GM12878 (cell line): ENCODE measurements around the gene FBXO42. TPM values are rescaled to one million over a fixed set of nuclear protein-coding genes. Genes with fewer than 3 reads are reported as not detected.
A peak's percentile ranks its signal among the peaks of the same experiment; 100 is the strongest.

ENCODE experiments used
- ATF3 ChIP-seq: IDR thresholded peaks from 2 replicates; pipeline ENCODE4 v1.6.1; 2011; ENCODE audit warnings: low read depth, mild to moderate bottlenecking, low read length, moderate library complexity, borderline replicate concordance; ENCODE audit errors: extremely low read depth
- CBFB ChIP-seq: IDR thresholded peaks from 2 replicates; pipeline ENCODE4 v1.6.1; 2016; ENCODE audit warnings: antibody characterized with exemption, low read depth
- CHD1 ChIP-seq: IDR thresholded peaks from 2 replicates; pipeline ENCODE4 v1.6.1; 2012; ENCODE audit warnings: low read depth, low read length, improper control_type of control experiment
- EZH2 ChIP-seq: IDR thresholded peaks from 2 replicates; pipeline ENCODE4 v1.6.1; 2012; ENCODE audit warnings: low read depth, mild to moderate bottlenecking, control low read depth, inconsistent platforms, low read length, borderline replicate concordance; ENCODE audit not compliant: control insufficient read depth
- FOXK2 ChIP-seq: fragments of 450-650 bp; IDR thresholded peaks from 2 replicates; pipeline ENCODE4 v1.6.1; 2017; ENCODE audit warnings: mild to moderate bottlenecking, moderate library complexity
- GABPA ChIP-seq: IDR thresholded peaks from 2 replicates; pipeline ENCODE4 v1.6.1; 2014; ENCODE audit warnings: antibody characterized with exemption, low read depth, mild to moderate bottlenecking, inconsistent platforms
- IKZF1 ChIP-seq: fragments of 450-650 bp; conservative IDR thresholded peaks from 2 replicates; pipeline ENCODE4 v1.6.1; 2017; ENCODE audit warnings: antibody characterized with exemption, mild to moderate bottlenecking
- IRF4 ChIP-seq: IDR thresholded peaks from 2 replicates; pipeline ENCODE4 v1.6.1; 2011; ENCODE audit warnings: low read depth, low read length
- KDM1A ChIP-seq: fragments of 200-600 bp; sonication (generic); IDR thresholded peaks from 2 replicates; pipeline ENCODE4 v1.6.1; 2016; ENCODE audit warnings: borderline replicate concordance
- MYC ChIP-seq: IDR thresholded peaks from 2 replicates; pipeline ENCODE4 v1.6.1; 2011; ENCODE audit warnings: mild to moderate bottlenecking, low read length, moderate library complexity, inconsistent platforms; ENCODE audit not compliant: insufficient read depth, insufficient replicate concordance, insufficient read length, severe bottlenecking
- NFXL1 ChIP-seq: fragments of 450-650 bp; IDR thresholded peaks from 2 replicates; pipeline ENCODE4 v1.6.1; 2017; ENCODE audit warnings: antibody characterized with exemption, mild to moderate bottlenecking, borderline replicate concordance
- NR2C1 ChIP-seq: fragments of 450-650 bp; IDR thresholded peaks from 2 replicates; pipeline ENCODE4 v1.6.1; 2017; ENCODE audit warnings: antibody characterized with exemption, mild to moderate bottlenecking, moderate library complexity
- RB1 ChIP-seq: fragments of 450-650 bp; formaldehyde crosslinking; IDR thresholded peaks from 2 replicates; pipeline ENCODE4 v1.6.1; 2017; ENCODE audit warnings: mild to moderate bottlenecking, borderline replicate concordance
- RCOR1 ChIP-seq: conservative IDR thresholded peaks from 2 replicates; pipeline ENCODE4 v1.6.1; 2012; ENCODE audit warnings: low read depth, low read length, improper control_type of control experiment
- SIX5 ChIP-seq: IDR thresholded peaks from 2 replicates; pipeline ENCODE4 v1.6.1; 2011; ENCODE audit warnings: mild to moderate bottlenecking, low read depth, low read length, moderate library complexity; ENCODE audit not compliant: severe bottlenecking
- SMC3 ChIP-seq: IDR thresholded peaks from 2 replicates; pipeline ENCODE4 v1.6.1; 2011; ENCODE audit warnings: low read length, improper control_type of control experiment, borderline replicate concordance
- SREBF2 ChIP-seq: IDR thresholded peaks from 2 replicates; pipeline ENCODE4 v1.6.1; 2012; ENCODE audit warnings: mild to moderate bottlenecking, low read length
- YBX1 ChIP-seq: fragments of 450-650 bp; IDR thresholded peaks from 2 replicates; pipeline ENCODE4 v1.6.1; 2016; ENCODE audit warnings: antibody characterized with exemption
- ZNF24 ChIP-seq: fragments of 450-650 bp; IDR thresholded peaks from 2 replicates; pipeline ENCODE4 v1.6.1; 2017; ENCODE audit warnings: antibody characterized with exemption, mild to moderate bottlenecking
- ZNF622 ChIP-seq: fragments of 450-650 bp; IDR thresholded peaks from 2 replicates; pipeline ENCODE4 v1.6.1; 2017; ENCODE audit warnings: mild to moderate bottlenecking, inconsistent platforms
- polyA plus RNA-seq, 11 experiments: library from polyadenylated mRNA; depleted of rRNA in 4 of 11; unstranded in 6 of 11; stranded (reverse) in 5 of 11; fragments of >200 nt; fragmentation: Nextera tagmentation in 4 of 11; fragmentation: Illumina TruSeq in 1 of 11; extraction: Ambion mirVana in 4 of 11; extraction: Trizol in 1 of 11; gene quantifications; 1 replicate in 1 of 11; 2 replicates in 10 of 11; pipeline versions ENCODE4 v1.2.1 to v1.2.3, GENCODE V29; 2011 to 2016; ENCODE audit warnings: inconsistent platforms in 2 of 11, missing spikeins in 2 of 11, low read depth in 1 of 11
- total RNA-seq, 4 experiments: library from RNA; depleted of rRNA in 3 of 4; stranded (reverse); fragments of >200 nt in 3 of 4; fragmentation: Illumina TruSeq in 1 of 4; extraction: Trizol in 1 of 4; gene quantifications; 2 replicates each; pipeline versions ENCODE4 v1.2.1 to v1.2.3, GENCODE V29; 2013 to 2021
- TF ChIP-seq, protein P1 (sequence below): fragments of 450-650 bp; IDR thresholded peaks from 2 replicates; pipeline ENCODE4 v1.6.1; 2017; ENCODE audit warnings: low read depth, mild to moderate bottlenecking, moderate library complexity
- TF ChIP-seq, protein P2 (sequence below): IDR thresholded peaks from 2 replicates; pipeline ENCODE4 v1.6.1; 2011; ENCODE audit warnings: mild to moderate bottlenecking, low read depth, low read length, moderate library complexity; ENCODE audit not compliant: insufficient replicate concordance
- TF ChIP-seq, protein P3 (sequence below): IDR thresholded peaks from 2 replicates; pipeline ENCODE4 v1.6.1; 2012; ENCODE audit warnings: low read length, inconsistent platforms
- TF ChIP-seq, protein P4 (sequence below): fragments of 450-650 bp; IDR thresholded peaks from 2 replicates; pipeline ENCODE4 v1.6.1; 2016; ENCODE audit warnings: mild to moderate bottlenecking, moderate library complexity, borderline replicate concordance

The FBXO42 gene
- total and polyA plus RNA-seq, 10 of the 15 experiments (the other 5 are each of a cell fraction or from before 2014, with no cell fraction given): 6.1 to 23.8 (median 15.2) TPM

DNA sequence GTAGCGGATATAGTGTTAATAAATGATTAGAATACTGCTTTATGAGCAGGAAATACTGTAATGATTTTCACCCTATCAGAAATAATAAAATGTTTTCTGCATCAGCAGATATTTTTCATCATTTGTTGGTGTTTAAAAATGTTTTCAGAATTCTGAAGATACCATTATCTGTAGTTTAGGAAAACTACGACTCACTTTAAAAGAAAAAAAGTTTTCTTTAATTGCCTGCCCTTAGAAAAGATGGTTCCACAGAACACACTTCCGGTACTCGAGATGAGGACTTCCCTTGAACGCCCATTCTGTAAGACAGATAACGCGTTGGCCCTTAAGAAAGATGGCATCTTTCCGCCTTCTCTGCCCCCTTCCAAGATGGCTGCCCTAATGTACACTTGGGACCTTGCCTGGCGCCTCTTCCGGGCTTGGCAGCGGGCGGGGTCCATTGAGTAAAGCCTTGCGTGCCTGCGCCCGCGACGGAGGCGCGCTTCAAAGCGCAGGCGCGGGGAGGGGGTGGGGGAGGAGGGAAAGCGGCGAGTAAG, 14.5 kb upstream of the FBXO42 start, which contains the start of gene SZRD1 (continued):
- TF ChIP-seq IKZF1 (no peak; the same call in 1 of the 2 replicates), NR2C1 (peak; percentile 94), CBFB (no peak), ATF3 (no peak), ZNF622 (no peak), RB1 (no peak), YBX1 (no peak), EZH2 (no peak), SREBF2 (no peak), GABPA (peak; percentile 95), ZNF24 (no peak), FOXK2 (peak; percentile 79), KDM1A (no peak), MYC (no peak), RCOR1 (peak; percentile 98), CHD1 (no peak), IRF4 (no peak), SIX5 (peak; percentile 87), SMC3 (no peak), NFXL1 (no peak)
- TF ChIP-seq, protein P1, sequence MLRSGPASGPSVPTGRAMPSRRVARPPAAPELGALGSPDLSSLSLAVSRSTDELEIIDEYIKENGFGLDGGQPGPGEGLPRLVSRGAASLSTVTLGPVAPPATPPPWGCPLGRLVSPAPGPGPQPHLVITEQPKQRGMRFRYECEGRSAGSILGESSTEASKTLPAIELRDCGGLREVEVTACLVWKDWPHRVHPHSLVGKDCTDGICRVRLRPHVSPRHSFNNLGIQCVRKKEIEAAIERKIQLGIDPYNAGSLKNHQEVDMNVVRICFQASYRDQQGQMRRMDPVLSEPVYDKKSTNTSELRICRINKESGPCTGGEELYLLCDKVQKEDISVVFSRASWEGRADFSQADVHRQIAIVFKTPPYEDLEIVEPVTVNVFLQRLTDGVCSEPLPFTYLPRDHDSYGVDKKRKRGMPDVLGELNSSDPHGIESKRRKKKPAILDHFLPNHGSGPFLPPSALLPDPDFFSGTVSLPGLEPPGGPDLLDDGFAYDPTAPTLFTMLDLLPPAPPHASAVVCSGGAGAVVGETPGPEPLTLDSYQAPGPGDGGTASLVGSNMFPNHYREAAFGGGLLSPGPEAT: no peak
- TF ChIP-seq, protein P2, sequence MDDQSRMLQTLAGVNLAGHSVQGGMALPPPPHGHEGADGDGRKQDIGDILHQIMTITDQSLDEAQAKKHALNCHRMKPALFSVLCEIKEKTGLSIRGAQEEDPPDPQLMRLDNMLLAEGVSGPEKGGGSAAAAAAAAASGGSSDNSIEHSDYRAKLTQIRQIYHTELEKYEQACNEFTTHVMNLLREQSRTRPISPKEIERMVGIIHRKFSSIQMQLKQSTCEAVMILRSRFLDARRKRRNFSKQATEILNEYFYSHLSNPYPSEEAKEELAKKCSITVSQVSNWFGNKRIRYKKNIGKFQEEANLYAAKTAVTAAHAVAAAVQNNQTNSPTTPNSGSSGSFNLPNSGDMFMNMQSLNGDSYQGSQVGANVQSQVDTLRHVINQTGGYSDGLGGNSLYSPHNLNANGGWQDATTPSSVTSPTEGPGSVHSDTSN: no peak
- TF ChIP-seq, protein P3, sequence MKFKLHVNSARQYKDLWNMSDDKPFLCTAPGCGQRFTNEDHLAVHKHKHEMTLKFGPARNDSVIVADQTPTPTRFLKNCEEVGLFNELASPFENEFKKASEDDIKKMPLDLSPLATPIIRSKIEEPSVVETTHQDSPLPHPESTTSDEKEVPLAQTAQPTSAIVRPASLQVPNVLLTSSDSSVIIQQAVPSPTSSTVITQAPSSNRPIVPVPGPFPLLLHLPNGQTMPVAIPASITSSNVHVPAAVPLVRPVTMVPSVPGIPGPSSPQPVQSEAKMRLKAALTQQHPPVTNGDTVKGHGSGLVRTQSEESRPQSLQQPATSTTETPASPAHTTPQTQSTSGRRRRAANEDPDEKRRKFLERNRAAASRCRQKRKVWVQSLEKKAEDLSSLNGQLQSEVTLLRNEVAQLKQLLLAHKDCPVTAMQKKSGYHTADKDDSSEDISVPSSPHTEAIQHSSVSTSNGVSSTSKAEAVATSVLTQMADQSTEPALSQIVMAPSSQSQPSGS: no peak
- TF ChIP-seq, protein P4, sequence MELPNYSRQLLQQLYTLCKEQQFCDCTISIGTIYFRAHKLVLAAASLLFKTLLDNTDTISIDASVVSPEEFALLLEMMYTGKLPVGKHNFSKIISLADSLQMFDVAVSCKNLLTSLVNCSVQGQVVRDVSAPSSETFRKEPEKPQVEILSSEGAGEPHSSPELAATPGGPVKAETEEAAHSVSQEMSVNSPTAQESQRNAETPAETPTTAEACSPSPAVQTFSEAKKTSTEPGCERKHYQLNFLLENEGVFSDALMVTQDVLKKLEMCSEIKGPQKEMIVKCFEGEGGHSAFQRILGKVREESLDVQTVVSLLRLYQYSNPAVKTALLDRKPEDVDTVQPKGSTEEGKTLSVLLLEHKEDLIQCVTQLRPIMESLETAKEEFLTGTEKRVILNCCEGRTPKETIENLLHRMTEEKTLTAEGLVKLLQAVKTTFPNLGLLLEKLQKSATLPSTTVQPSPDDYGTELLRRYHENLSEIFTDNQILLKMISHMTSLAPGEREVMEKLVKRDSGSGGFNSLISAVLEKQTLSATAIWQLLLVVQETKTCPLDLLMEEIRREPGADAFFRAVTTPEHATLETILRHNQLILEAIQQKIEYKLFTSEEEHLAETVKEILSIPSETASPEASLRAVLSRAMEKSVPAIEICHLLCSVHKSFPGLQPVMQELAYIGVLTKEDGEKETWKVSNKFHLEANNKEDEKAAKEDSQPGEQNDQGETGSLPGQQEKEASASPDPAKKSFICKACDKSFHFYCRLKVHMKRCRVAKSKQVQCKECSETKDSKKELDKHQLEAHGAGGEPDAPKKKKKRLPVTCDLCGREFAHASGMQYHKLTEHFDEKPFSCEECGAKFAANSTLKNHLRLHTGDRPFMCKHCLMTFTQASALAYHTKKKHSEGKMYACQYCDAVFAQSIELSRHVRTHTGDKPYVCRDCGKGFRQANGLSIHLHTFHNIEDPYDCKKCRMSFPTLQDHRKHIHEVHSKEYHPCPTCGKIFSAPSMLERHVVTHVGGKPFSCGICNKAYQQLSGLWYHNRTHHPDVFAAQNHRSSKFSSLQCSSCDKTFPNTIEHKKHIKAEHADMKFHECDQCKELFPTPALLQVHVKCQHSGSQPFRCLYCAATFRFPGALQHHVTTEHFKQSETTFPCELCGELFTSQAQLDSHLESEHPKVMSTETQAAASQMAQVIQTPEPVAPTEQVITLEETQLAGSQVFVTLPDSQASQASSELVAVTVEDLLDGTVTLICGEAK: peak; percentile 91
